ENCODE results near the gene ZNF841.
A peak's percentile ranks its signal among the peaks of the same experiment; 100 is the strongest.
"Not testable (repeated sequence)": the region's sequence is repeated elsewhere in the genome, so short reads cannot be mapped to it uniquely, and the experiment has no call there.

ZNF841 gene

GRCh38 chr19:52102782-52103181 lies 7.2 kb upstream of the ZNF841 start:
- no peak for TF ChIP-seq CTCF (conservative IDR thresholded peaks at IDR 0.05; ENCODE audit: control insufficient read depth, insufficient read depth, low read depth, low read length)
- no peak for DNase-seq (ENCODE audit: low read depth)
- no peak overlapping the region for H3K4me3 ChIP-seq (ENCODE audit: control insufficient read depth, low read depth, low read length)

GRCh38 chr19:52101866-52102562 lies 6.4 kb upstream of the ZNF841 start:
- no peak for TF ChIP-seq CTCF (conservative IDR thresholded peaks at IDR 0.05; ENCODE audit: control insufficient read depth, insufficient read depth, low read depth, low read length)
- no peak overlapping the region for H3K4me3 ChIP-seq (ENCODE audit: control insufficient read depth, low read depth, low read length)
- no peak for DNase-seq (ENCODE audit: low read depth)

GRCh38 chr19:52099497-52100138 lies 4.1 kb upstream of the ZNF841 start:
- no peak overlapping the region for H3K4me3 ChIP-seq (ENCODE audit: control insufficient read depth, low read depth, low read length)
- no peak for TF ChIP-seq CTCF (conservative IDR thresholded peaks at IDR 0.05; ENCODE audit: control insufficient read depth, insufficient read depth, low read depth, low read length)
- DNase-seq (ENCODE audit: low read depth) = peak; percentile 59

GRCh38 chr19:52096416-52096815 lies 851 bp upstream of the ZNF841 start:
- H3K4me3 ChIP-seq (ENCODE audit: control insufficient read depth, low read depth, low read length) = not testable (repeated sequence)
- peak; percentile 27 for DNase-seq (ENCODE audit: low read depth)

GRCh38 chr19:52094526-52095130 lies 937 bp downstream of the ZNF841 start:
- DNase-seq (ENCODE audit: low read depth) = no peak
- H3K4me3 ChIP-seq (ENCODE audit: control insufficient read depth, low read depth, low read length) = peak overlapping the region; percentile 100
- TF ChIP-seq CTCF (conservative IDR thresholded peaks at IDR 0.05; ENCODE audit: control insufficient read depth, insufficient read depth, low read depth, low read length) = no peak

- no peak overlapping the region for H3K4me3 ChIP-seq (ENCODE audit: control insufficient read depth, low read depth, low read length)
- no peak for TF ChIP-seq CTCF (conservative IDR thresholded peaks at IDR 0.05; ENCODE audit: control insufficient read depth, insufficient read depth, low read depth, low read length)
- peak; percentile 70 for DNase-seq (ENCODE audit: low read depth)
Observed at GRCh38 chr19:52086481-52086880, 9.1 kb downstream of the ZNF841 start.

- no peak for TF ChIP-seq CTCF (conservative IDR thresholded peaks at IDR 0.05; ENCODE audit: control insufficient read depth, insufficient read depth, low read depth, low read length)
- DNase-seq (ENCODE audit: low read depth) = peak; percentile 70
- H3K4me3 ChIP-seq (ENCODE audit: control insufficient read depth, low read depth, low read length) = no peak overlapping the region
Observed at GRCh38 chr19:52070496-52070895, 25.1 kb downstream of the ZNF841 start.

Measured in fibroblast of mammary gland (primary cell).